PC-3 (cell line): Measurements from ENCODE around the gene FGB.

Source experiments
- CTCF ChIP-seq: fragments of 300-600 bp; sonication (generic); conservative IDR thresholded peaks from 2 replicates; pipeline ENCODE4 v1.5.1; 2017; ENCODE audit warnings: antibody characterized with exemption, low read depth, mild to moderate bottlenecking, low read length
- EZH2 ChIP-seq: fragments of 300-600 bp; sonication (generic); IDR thresholded peaks from one replicate; pipeline ENCODE4 v1.6.1; 2017; ENCODE audit warnings: antibody characterized with exemption, mild to moderate bottlenecking, low read length; ENCODE audit not compliant: unreplicated experiment
- EZH2phosphoT487 ChIP-seq: fragments of 300-600 bp; sonication (generic); IDR thresholded peaks from 2 replicates; pipeline ENCODE4 v1.6.1; 2018; ENCODE audit warnings: mild to moderate bottlenecking, antibody characterized with exemption, low read length, borderline replicate concordance

GRCh38 chr4:154559494-154560418 lies 3.1 kb upstream of the FGB start:
- TF ChIP-seq CTCF (peak; percentile 86), EZH2 (no peak), EZH2phosphoT487 (no peak)
